GM12878 (cell line): ENCODE data around the gene SMG5. TPM values are rescaled to one million over a fixed set of nuclear protein-coding genes. Genes with fewer than 3 reads are reported as not detected.

Source experiments
- ATAC-seq: fragments of 200-7000 bp; cut with Tn5 transposase; 3 replicates; pipeline ENCODE4 v1.9.1; 2020; ENCODE audit warnings: mild to moderate bottlenecking, moderate library complexity
- BruUV-seq: library from RNA; stranded (reverse); fragments of 400-500 nt; replicated peaks from 2 replicates; lab custom pipeline; 2021; lab: Mats Ljungman, UMichigan
- CTCF ChIA-PET: fragments of 300-600 bp; sonication (Branson Sonifier 250); formaldehyde crosslinking; extraction: SDS; loops from one replicate; lab custom pipeline; 2021; ENCODE audit warnings: inconsistent platforms; lab: Yijun Ruan, JAX
- POLR2A ChIA-PET: fragments of 350-600 bp; formaldehyde crosslinking; extraction: SDS; loops from one replicate; lab custom pipeline; 2021; ENCODE audit warnings: inconsistent platforms; lab: Charles Lee
- RAD21 ChIA-PET: fragments of 300-600 bp; sonication (Branson Sonifier 250); formaldehyde crosslinking; loops from one replicate; lab custom pipeline; 2023; ENCODE audit warnings: antibody characterized with exemption; ENCODE audit not compliant: unreplicated experiment; lab: Charles Lee
- SMC1A ChIA-PET: fragments of 300-600 bp; sonication (Branson Sonifier 250); formaldehyde crosslinking; loops from one replicate; lab custom pipeline; 2023; ENCODE audit not compliant: unreplicated experiment, uncharacterized antibody; lab: Charles Lee
- DNase-seq: peaks from one replicate; pipeline ENCODE4 v3.0.0-alpha.2; 2011; ENCODE audit warnings: low read depth, low spot score
- FAIRE-seq: peaks from 3 replicates; lab custom pipeline; 2011; peaks lifted over from hg19 to GRCh38; lab: Jason Lieb, UNC
- H2AFZ ChIP-seq: 2 replicates; pipeline ENCODE4 v1.6.0; 2011; ENCODE audit warnings: low read depth, low read length, control low read depth; ENCODE audit not compliant: control insufficient read depth
- H3K27ac ChIP-seq: 2 replicates; pipeline ENCODE4 v1.5.1; 2011; ENCODE audit warnings: control low read depth; ENCODE audit not compliant: control insufficient read depth, insufficient read depth
- H3K27me3 ChIP-seq, 2 experiments: replicated peaks in 1 of 2; 2 replicates each; pipeline versions ENCODE4 v1.6.0 to v1.6.1; 2011; ENCODE audit warnings: low read length in 1 of 2; ENCODE audit not compliant: control insufficient read depth in 2 of 2, insufficient read depth in 2 of 2
- H3K36me3 ChIP-seq, 2 experiments: 2 replicates each; pipeline ENCODE4 v1.5.1; 2011; ENCODE audit warnings: low read length in 1 of 2; ENCODE audit not compliant: control insufficient read depth in 2 of 2, insufficient read depth in 2 of 2
- H3K4me1 ChIP-seq: 2 replicates; pipeline ENCODE4 v1.6.1; 2011; ENCODE audit warnings: mild to moderate bottlenecking, low read length, moderate library complexity, mixed read lengths; ENCODE audit not compliant: control insufficient read depth, insufficient read depth
- H3K4me2 ChIP-seq: 2 replicates; pipeline ENCODE4 v1.6.0; 2011; ENCODE audit warnings: control low read depth; ENCODE audit not compliant: control insufficient read depth, insufficient read depth
- H3K4me3 ChIP-seq: fragments of 200-600 bp; sonication (generic); 2 replicates; pipeline ENCODE4 v1.5.1; 2016
- H3K79me2 ChIP-seq: 2 replicates; pipeline ENCODE4 v1.6.0; 2011; ENCODE audit warnings: low read length; ENCODE audit not compliant: control insufficient read depth, insufficient read depth
- H3K9ac ChIP-seq: 2 replicates; pipeline ENCODE4 v1.8.0; 2011; ENCODE audit warnings: low read length, control low read depth, mixed read lengths; ENCODE audit not compliant: control insufficient read depth, insufficient read depth
- H3K9me3 ChIP-seq: replicated peaks from 3 replicates; pipeline ENCODE4 v1.5.1; 2011; ENCODE audit warnings: mild to moderate bottlenecking, low read length; ENCODE audit not compliant: control insufficient read depth, insufficient read depth
- H4K20me1 ChIP-seq: 2 replicates; pipeline ENCODE4 v1.6.0; 2011; ENCODE audit not compliant: control insufficient read depth, insufficient read depth
- BMI1 ChIP-seq: fragments of 450-650 bp; IDR thresholded peaks from 2 replicates; pipeline ENCODE4 v1.6.1; 2016; ENCODE audit warnings: mild to moderate bottlenecking, moderate library complexity, borderline replicate concordance
- CREB1 ChIP-seq: IDR thresholded peaks from 2 replicates; pipeline ENCODE4 v1.6.1; 2012; ENCODE audit warnings: low read depth, mild to moderate bottlenecking, inconsistent platforms
- FOXM1 ChIP-seq: IDR thresholded peaks from 2 replicates; pipeline ENCODE4 v1.6.1; 2012; ENCODE audit warnings: low read depth, mild to moderate bottlenecking, inconsistent platforms, low read length, moderate library complexity
- HDGF ChIP-seq: fragments of 450-650 bp; IDR thresholded peaks from 2 replicates; pipeline ENCODE4 v1.6.1; 2016; ENCODE audit warnings: antibody characterized with exemption
- KAT2A ChIP-seq: conservative IDR thresholded peaks from 2 replicates; pipeline ENCODE4 v1.6.1; 2011; ENCODE audit warnings: low read depth, low read length; ENCODE audit not compliant: control insufficient read depth
- LARP7 ChIP-seq: fragments of 450-650 bp; IDR thresholded peaks from 2 replicates; pipeline ENCODE4 v1.6.1; 2017; ENCODE audit warnings: mild to moderate bottlenecking
- MXI1 ChIP-seq: fragments of 150-350 bp; IDR thresholded peaks from 2 replicates; pipeline ENCODE4 v1.6.1; 2011; ENCODE audit warnings: low read depth, mild to moderate bottlenecking, inconsistent platforms, low read length, improper control_type of control experiment
- MYB ChIP-seq: fragments of 150-350 bp; IDR thresholded peaks from 2 replicates; pipeline ENCODE4 v1.6.1; 2014; ENCODE audit warnings: mild to moderate bottlenecking, low read depth, low read length, borderline replicate concordance
- NFXL1 ChIP-seq: fragments of 450-650 bp; IDR thresholded peaks from 2 replicates; pipeline ENCODE4 v1.6.1; 2017; ENCODE audit warnings: antibody characterized with exemption, mild to moderate bottlenecking, borderline replicate concordance
- NFYA ChIP-seq: IDR thresholded peaks from 2 replicates; pipeline ENCODE4 v1.6.1; 2011; ENCODE audit warnings: low read depth, mild to moderate bottlenecking, low read length, improper control_type of control experiment, borderline replicate concordance
- NR2C2 ChIP-seq: IDR thresholded peaks from 2 replicates; pipeline ENCODE4 v1.6.1; 2011; ENCODE audit warnings: borderline replicate concordance, low read depth; ENCODE audit not compliant: control insufficient read depth, insufficient read length
- RFX5 ChIP-seq: IDR thresholded peaks from 2 replicates; pipeline ENCODE4 v1.6.1; 2011; ENCODE audit warnings: low read depth, low read length, improper control_type of control experiment
- SMAD1 ChIP-seq: fragments of 450-650 bp; IDR thresholded peaks from 2 replicates; pipeline ENCODE4 v1.6.1; 2018; ENCODE audit warnings: mild to moderate bottlenecking, low read depth; ENCODE audit not compliant: partially characterized antibody
- SMC3 ChIP-seq: IDR thresholded peaks from 2 replicates; pipeline ENCODE4 v1.6.1; 2011; ENCODE audit warnings: low read length, improper control_type of control experiment, borderline replicate concordance
- STAT3 ChIP-seq: IDR thresholded peaks from 2 replicates; pipeline ENCODE4 v1.6.1; 2011; ENCODE audit warnings: low read depth, low read length, improper control_type of control experiment
- WRNIP1 ChIP-seq: IDR thresholded peaks from 2 replicates; pipeline ENCODE4 v1.6.1; 2011; ENCODE audit warnings: low read depth, low read length, improper control_type of control experiment, borderline replicate concordance
- YBX1 ChIP-seq: fragments of 450-650 bp; IDR thresholded peaks from 2 replicates; pipeline ENCODE4 v1.6.1; 2016; ENCODE audit warnings: antibody characterized with exemption
- ZNF622 ChIP-seq: fragments of 450-650 bp; IDR thresholded peaks from 2 replicates; pipeline ENCODE4 v1.6.1; 2017; ENCODE audit warnings: mild to moderate bottlenecking, inconsistent platforms
- ZZZ3 ChIP-seq: IDR thresholded peaks from 2 replicates; pipeline ENCODE4 v1.6.1; 2011; ENCODE audit warnings: low read depth; ENCODE audit not compliant: control insufficient read depth, insufficient read length
- WGBS: methylation state at CpG from one replicate; pipeline ENCODE4 v1.1.6; 2016; ENCODE audit warnings: low lambda C conversion rate; ENCODE audit not compliant: insufficient replicate concordance, insufficient coverage; ENCODE audit errors: missing lambda C conversion rate; 5-methylcytosine and 5-hydroxymethylcytosine counted together
- in situ Hi-C: fragments of 300-500 bp; cut with MboI; formaldehyde crosslinking; loops from 9 replicates; pipeline ENCODE4 v1.14.3; 2018; ENCODE audit warnings: mixed read lengths
- intact Hi-C: fragments of 100-400 bp; cut with micrococcal nuclease; formaldehyde crosslinking; loops from one replicate; pipeline ENCODE4 v1.14.2; 2022; ENCODE audit not compliant: unreplicated experiment
- polyA plus RNA-seq, 11 experiments: library from polyadenylated mRNA; depleted of rRNA in 4 of 11; unstranded in 6 of 11; stranded (reverse) in 5 of 11; fragments of >200 nt; fragmentation: Nextera tagmentation in 4 of 11; fragmentation: Illumina TruSeq in 1 of 11; extraction: Ambion mirVana in 4 of 11; extraction: Trizol in 1 of 11; gene quantifications; 1 replicate in 1 of 11; 2 replicates in 10 of 11; pipeline versions ENCODE4 v1.2.1 to v1.2.3, GENCODE V29; 2011 to 2016; ENCODE audit warnings: inconsistent platforms in 2 of 11, missing spikeins in 2 of 11, low read depth in 1 of 11
- total RNA-seq, 4 experiments: library from RNA; depleted of rRNA in 3 of 4; stranded (reverse); fragments of >200 nt in 3 of 4; fragmentation: Illumina TruSeq in 1 of 4; extraction: Trizol in 1 of 4; gene quantifications; 2 replicates each; pipeline versions ENCODE4 v1.2.1 to v1.2.3, GENCODE V29; 2013 to 2021
- TF ChIP-seq, protein P1 (sequence below): IDR thresholded peaks from 2 replicates; pipeline ENCODE4 v1.6.1; 2011; ENCODE audit warnings: borderline replicate concordance, low read depth, mild to moderate bottlenecking, moderate library complexity, mixed read lengths, low read length; ENCODE audit not compliant: insufficient read depth; ENCODE audit errors: extremely low read length

Gene SMG5
- total and polyA plus RNA-seq, 10 of the 15 experiments (the other 5 are each of a cell fraction or from before 2014, with no cell fraction given) = 0.76 to 61.5 (median 48.8) TPM

DNA sequence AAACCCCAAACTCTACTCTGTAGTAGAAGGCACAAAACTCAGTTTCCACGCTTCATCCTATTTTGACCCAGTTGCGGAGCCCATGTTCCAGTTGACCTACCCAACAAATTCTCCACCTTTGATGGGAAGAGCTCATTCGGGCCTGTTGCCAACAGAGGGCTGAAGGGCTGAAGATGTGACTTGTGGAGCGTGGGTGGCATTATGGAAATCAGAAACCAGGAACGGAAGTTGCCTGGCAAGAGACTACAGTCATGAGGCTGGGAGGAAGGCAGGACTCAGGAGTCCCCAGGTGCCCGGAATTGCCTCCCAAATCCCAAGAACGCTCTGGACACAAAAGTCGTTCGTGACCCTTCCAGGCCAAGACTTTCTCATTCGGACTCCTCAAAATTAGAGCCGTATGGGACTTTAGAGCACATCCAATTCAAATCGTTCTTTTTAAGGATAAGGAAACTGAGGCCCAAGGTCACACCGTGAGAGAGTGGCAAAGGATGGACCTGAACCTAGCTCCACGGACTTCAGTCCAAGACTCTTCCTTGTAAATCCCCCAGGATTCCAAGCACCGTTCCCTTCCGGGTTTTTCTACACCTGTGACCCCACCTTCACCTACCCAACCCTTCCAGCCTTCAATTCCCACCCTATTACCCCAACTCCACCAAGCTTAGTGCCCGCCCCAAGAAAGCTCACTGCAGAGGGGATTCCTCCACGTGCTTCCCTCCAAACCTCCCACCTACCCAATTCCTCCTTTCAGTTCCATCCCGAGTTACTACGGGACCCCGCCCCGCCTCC, 739 bp downstream of the SMG5 start (continued):
- TF ChIP-seq YBX1 (no peak), LARP7 (no peak), MXI1 (no peak), HDGF (peak; percentile 51; the same call in 1 of the 2 replicates), NFYA (no peak), KAT2A (no peak), CREB1 (no peak), RFX5 (no peak), WRNIP1 (no peak), STAT3 (no peak)
- TF ChIP-seq, protein P1, sequence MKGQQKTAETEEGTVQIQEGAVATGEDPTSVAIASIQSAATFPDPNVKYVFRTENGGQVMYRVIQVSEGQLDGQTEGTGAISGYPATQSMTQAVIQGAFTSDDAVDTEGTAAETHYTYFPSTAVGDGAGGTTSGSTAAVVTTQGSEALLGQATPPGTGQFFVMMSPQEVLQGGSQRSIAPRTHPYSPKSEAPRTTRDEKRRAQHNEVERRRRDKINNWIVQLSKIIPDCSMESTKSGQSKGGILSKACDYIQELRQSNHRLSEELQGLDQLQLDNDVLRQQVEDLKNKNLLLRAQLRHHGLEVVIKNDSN = no peak

DNA sequence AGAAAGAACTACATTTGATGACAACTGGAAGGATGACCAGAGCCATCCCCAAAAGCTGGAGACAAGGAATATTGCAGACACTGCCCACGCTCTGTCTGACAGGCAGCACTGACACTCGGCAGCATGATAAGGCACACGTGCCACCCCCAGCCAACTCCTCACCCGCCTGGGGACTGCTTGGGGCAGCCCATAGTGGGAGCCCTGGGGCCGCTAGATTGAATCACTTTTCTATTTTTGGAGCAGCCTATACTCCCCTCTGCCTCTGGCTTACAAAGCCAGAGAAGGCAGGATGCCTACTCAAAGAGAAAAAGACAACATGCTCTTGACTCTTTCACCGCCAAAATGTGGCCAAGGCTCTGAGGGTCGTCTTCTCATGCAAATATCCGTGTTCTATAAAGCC, 1.3 kb downstream of the SMG5 start:
- FAIRE-seq (peak; percentile 13), ATAC-seq (peak; percentile 75), DNase-seq (no peak)
- ChIA-PET POLR2A (interaction anchor here (0.6 to 2.8 kb wide), 7 partner anchors 10 to 223 kb away, joined by 3 to 13 read pairs (median 4); partner anchors contain the start of genes CCT3, MEF2D, PMF1 and TSACC), SMC1A (interaction anchor here (0.7 to 4.7 kb wide), 16 partner anchors 9 to 153 kb away, joined by 3 to 39 read pairs (median 4); partner anchors contain the start of genes GLMP and PMF1), RAD21 (interaction anchor here (1.0 to 2.6 kb wide), 5 partner anchors 38 to 130 kb away, joined by 3 to 13 read pairs (median 3); no protein-coding TSS in a partner anchor), CTCF (interaction anchor here (0.6 to 7.1 kb wide), 16 partner anchors 8 to 190 kb away, joined by 3 to 58 read pairs (median 4); partner anchors contain the start of genes CCT3 and TSACC)
- 0% methylated on average over 8 of the region's 8 CpGs for WGBS
- intact Hi-C loops (loop anchor here (10.0 kb wide), 1 partner anchor 186 kb away; no protein-coding TSS in a partner anchor), in situ Hi-C loops (no loop called here)
- Histone ChIP-seq H3K27me3 (no peaks in the 10 kb centered on the region), H2AFZ (no peak overlapping the region), H3K9me3 (no peaks in the 10 kb centered on the region), H3K4me1 (peaks cover 15% of the 10 kb centered on the region; the same call in 1 of the 2 replicates), H3K4me3 (peak overlapping the region; percentile 94), H3K4me2 (peak overlapping the region; percentile 74), H3K79me2 (peaks cover 52% of the 10 kb centered on the region), H3K27ac (peak overlapping the region; percentile 86), H4K20me1 (no peaks in the 10 kb centered on the region), H3K9ac (peak overlapping the region; percentile 89), H3K36me3 (peaks cover 8 to 29% of the 10 kb centered on the region in 2 experiments)
- BruUV-seq = no TSS peak
- no peak for TF ChIP-seq NFXL1
- no peak for TF ChIP-seq NR2C2
- no peak for TF ChIP-seq SMAD1
- TF ChIP-seq SMC3 = no peak
- no peak for TF ChIP-seq MYB
- TF ChIP-seq ZNF622 = no peak
- TF ChIP-seq BMI1 = no peak
- TF ChIP-seq ZZZ3 = no peak
- no peak for TF ChIP-seq FOXM1
